NCI-H2029 treated with DMSO at 0.1 percent for 48 hours (cell line): Measurements from ENCODE around the gene SLC13A1.

Experiments
- DNase-seq: peaks from one replicate; lab custom pipeline; 2025; lab: John Stamatoyannopoulos, UW

The SLC13A1 gene

DNA sequence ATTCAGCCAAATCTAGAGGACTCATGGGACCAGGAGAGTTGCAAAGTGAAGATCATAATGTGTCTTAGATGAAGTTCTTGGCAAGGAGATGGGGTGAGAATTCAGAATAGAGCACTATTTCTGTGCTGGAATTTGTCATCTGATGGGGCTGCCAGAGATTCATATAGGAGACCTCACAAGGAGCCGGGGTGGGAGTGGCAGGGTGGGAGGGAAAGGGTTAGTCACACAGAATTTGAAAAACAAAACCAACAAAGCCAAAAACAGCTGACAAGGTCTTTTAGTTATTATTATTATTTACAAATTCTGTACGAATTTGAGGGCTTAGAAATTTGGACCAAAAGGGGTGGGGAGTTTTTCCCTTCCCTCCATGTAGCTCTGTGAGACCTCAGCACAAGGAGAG, 1.7 kb downstream of the SLC13A1 start:
- DNase-seq: no peak

DNA sequence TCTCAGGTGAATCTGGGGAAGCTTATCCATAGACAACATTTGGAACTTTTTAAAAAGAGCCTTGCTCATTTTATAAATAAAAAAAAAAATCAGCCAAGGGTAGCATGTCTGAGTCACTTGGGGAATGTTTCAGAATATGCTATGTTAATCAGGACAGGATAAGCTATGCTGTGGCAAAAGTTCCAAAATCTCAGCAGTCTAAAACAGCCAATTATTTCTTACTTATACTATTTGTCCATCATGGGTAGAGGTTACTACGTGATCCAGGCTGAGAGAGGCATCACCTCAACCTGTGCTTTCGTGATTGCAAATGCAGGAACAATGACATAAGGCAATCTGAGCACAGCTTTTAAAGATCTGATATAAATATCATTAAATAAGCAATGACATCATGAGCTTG, 6.5 kb downstream of the SLC13A1 start:
- DNase-seq: no peak

- peak; percentile 55 for DNase-seq
These were observed 8.6 kb downstream of the SLC13A1 start for GRCh38 chr7:123191132-123191531.

- DNase-seq: no peak
These were observed 9.5 kb downstream of the SLC13A1 start for GRCh38 chr7:123190109-123190831.

DNA sequence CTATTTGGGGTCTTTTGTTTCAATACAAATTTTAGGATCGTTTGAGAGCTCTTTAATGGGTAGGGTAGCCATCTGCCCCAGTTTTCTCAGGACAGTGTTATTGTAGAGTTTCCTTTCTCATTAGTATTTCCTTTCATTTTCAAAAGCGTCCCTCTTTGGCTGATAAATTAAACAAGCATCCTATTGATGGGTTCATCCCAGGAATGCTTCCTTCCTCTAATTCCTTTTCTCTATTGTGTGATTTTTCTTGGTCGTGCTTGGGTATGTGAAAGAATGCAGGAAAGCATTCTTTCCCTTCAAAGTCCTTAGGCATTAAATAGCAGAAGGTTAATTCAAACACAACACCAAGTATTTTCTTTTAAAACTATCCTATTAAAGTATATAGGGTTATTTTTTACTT, 14.0 kb downstream of the SLC13A1 start:
- no peak for DNase-seq

DNA sequence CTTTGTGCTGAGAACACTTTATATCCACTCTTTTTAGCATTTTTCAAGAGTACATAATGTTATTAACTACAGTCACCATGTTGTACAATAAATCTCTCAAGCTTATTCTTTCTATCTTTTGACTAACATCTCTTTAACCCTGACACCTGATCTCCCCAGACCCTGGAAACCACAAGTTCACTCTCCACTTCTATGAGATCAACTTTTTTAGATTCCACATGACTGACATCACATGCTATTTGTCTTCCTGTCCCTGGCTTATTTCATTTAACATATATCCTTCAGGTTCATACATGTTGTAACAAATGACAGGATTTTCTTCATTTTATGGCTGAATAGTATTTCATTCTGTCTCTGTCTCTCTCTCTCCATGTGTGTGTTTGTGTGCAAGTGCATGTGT, 15.5 kb downstream of the SLC13A1 start:
- no peak for DNase-seq

- DNase-seq: no peak
These were observed 16.3 kb downstream of the SLC13A1 start for GRCh38 chr7:123183431-123183830.

GRCh38 chr7:123177442-123177841, 22.3 kb downstream of the SLC13A1 start:
- DNase-seq: no peak

- no peak for DNase-seq
These were observed 29.2 kb downstream of the SLC13A1 start for GRCh38 chr7:123170333-123171246.

DNA sequence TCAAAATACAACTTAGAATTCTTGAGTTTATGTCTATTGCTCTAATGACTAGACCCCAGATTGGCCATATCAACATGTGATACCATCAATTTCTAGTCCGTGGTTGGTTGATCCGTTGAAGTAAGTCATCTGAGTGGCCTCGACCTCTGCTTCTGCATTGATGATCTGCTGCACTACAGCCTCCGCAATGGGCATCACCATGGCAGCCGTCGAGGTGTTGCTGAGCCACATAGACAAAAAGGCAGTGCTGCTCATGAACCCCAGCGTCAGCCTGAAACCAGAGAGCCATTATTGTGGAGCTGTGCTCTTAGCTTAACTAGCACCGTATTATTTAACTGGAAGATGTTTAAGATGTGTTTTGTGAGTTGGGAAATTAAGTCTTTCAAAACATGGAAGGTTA, 30.7 kb downstream of the SLC13A1 start:
- DNase-seq: no peak

DNA sequence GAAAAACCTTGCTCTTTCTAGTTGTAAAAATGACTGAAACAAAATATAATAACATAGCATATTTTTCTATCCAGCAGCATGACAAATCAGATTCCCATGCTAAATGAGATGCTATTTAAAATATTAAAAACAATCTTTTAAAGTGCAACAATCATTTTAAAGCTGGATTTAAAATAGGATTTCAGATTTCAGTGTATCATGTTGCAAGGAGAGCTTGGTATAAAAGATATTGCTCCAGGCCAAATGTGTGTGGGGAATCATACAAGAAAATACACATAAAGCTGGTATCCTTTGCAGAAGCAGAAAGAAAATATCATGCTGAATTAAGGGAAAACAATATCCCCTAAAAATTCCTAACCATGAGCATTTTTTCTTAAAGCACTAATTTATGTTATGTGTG, 42.2 kb downstream of the SLC13A1 start:
- no peak for DNase-seq

DNA sequence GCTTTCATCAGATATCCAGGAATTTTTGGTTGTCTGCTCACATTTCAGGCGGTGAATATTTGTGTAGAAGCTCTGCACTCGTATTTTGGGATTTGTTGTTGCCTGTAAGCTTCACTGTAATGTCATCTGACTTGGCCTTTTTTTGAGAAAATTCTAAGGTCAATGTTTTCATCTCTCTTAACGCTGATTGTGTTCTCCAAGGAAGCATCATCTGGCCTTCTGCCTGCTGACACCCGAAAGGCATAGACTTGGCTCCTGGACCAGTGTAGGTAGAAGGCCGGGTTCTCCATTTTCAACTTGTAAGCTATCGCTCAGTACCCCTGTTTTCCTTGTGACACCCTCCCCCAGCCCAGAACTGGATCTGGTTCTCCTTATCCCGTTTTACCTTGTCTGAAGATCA, 44.2 kb downstream of the SLC13A1 start:
- no peak for DNase-seq

GRCh38 chr7:123154231-123154860, 45.4 kb downstream of the SLC13A1 start:
- DNase-seq: peak; percentile 83

DNA sequence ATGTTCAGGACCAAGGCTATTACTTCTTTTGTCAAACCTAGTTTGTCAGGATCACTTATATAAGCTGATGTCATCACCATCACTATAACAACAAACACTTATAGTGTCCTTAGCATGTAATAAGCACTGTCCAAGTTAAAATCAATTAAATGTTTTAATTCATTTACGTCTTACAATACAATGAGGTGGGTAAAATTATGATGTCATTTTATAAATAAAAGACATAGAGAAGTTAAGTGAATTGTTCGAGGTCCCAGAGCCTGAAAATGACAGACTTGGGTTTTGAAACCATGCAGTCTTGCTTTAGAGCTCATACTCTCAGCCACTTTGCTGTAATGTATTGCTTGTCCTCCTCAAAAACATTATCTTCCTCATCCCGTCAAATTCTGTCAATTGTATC, 48.3 kb downstream of the SLC13A1 start:
- DNase-seq: no peak

- no peak for DNase-seq
These were observed 51.0 kb downstream of the SLC13A1 start for GRCh38 chr7:123148813-123149212.

DNA sequence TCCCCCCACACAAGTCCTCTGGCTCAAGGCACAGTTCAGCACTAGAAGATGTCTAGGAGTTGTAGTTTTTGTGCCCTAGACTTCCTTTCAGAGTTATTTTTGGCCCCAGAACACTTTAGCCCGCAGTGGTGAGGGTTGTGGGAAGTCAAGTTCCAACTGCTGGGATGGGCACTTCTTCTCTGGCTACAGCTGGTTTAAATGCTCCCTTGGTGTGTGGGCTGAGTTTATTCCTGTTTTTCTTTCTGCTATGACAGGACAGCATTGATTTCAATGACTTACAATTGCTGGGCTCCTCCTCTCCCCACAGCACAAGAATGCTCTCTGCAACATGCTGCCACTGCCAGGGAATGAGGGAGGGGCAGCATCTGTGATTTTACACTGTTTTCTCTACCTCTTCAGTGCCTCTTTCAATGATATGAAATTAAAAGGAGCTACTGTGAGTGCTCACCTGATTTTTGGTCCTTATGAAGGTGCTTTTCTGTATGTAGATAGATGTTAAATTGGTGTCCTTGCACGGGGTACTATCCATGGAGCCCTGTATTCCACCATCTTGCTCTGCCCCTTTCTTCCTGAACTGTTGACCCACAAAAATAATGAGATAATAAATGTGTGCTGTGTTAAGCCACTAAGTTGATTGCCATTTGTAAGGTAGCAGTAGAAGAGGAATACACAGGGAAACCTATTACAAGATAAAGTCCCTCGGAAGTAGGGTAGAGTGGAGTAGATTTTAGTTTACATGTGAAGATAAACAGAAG, 56.3 kb downstream of the SLC13A1 start:
- DNase-seq: no peak

- DNase-seq: no peak
These were observed 59.2 kb downstream of the SLC13A1 start for GRCh38 chr7:123140561-123140960.

DNA sequence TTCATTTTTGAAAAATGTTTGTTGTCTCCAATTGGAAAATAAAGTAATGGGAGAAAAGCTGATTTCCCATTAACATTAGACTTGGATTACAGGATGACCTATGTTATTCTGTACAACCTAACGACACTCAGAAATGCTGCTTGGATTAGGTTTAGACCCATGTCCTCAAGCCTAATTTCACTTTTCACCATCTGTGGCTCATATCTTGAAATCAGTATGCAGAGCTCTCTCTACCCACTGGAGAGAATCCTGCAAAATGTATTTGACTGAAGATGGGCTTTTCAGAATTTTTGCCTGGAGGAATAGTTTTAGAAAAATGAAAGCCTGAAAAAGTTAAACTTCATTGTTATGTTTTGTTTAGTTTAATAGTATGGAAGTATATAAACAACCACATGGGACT, 63.8 kb downstream of the SLC13A1 start:
- no peak for DNase-seq

DNA sequence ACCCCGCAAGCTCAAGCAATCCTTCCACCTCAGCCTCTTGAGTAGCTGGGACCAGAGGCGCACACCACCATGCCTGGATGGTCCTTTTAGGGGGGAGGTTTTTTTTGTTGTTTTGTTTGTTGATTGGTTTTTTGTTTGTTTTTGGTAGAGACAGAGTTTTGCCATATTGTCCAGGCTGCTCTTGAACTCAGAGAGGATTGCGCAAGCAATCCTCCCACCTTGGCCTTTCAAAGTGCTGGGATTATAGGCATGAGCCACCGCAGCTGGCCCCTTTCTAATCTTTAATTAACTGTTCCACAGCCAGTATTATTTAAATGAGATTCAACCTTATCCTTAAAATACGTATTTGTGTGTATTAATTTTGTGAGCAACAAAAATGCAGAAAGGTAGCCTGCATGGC, 65.8 kb downstream of the SLC13A1 start:
- DNase-seq: no peak

GRCh38 chr7:123131961-123132360, 67.8 kb downstream of the SLC13A1 start:
- DNase-seq: no peak

DNA sequence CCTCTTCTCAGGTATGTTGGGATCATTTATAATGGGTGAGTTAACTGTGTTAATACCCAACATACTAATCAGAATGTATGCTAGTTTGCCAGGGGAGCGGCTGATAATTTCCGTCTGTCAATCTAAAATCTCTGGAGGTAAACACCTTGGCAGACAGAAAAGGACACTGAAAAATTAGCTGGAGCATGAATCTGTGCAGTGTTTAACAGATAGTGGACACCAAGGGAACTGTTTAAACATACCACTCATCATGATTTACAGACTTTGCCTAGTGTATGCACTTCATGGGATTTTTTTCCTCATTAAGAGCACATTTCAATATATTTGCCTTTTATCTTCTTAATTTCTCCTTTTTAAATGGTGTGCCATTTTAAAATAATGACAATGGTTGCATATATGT, 68.2 kb downstream of the SLC13A1 start:
- no peak for DNase-seq

DNA sequence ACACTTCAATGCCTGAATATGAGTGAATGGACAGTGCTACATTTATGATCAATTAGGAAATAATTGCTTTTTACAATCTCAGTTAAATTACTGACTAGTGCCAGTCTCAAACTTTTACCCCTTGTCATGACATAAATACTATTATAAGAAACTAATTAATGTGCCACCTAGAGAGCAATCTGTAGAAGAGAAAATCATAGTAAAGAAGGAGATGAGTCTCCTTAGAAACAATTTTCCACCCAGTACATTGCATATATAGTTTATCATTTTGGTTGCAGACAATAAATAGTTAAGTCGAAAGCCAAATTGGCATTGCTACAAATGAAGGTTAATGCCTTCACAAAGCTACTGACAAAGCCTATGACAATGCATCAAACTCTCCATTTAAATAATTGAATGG, 68.6 kb downstream of the SLC13A1 start:
- no peak for DNase-seq
